HG03571 (cell line): ENCODE results near the gene SDHAF1.

Experiments used
- ATAC-seq: cut with Tn5 transposase; IDR thresholded peaks from one replicate; pipeline ENCODE4 v1.9.1; 2021; ENCODE audit not compliant: unreplicated experiment

Gene SDHAF1

DNA sequence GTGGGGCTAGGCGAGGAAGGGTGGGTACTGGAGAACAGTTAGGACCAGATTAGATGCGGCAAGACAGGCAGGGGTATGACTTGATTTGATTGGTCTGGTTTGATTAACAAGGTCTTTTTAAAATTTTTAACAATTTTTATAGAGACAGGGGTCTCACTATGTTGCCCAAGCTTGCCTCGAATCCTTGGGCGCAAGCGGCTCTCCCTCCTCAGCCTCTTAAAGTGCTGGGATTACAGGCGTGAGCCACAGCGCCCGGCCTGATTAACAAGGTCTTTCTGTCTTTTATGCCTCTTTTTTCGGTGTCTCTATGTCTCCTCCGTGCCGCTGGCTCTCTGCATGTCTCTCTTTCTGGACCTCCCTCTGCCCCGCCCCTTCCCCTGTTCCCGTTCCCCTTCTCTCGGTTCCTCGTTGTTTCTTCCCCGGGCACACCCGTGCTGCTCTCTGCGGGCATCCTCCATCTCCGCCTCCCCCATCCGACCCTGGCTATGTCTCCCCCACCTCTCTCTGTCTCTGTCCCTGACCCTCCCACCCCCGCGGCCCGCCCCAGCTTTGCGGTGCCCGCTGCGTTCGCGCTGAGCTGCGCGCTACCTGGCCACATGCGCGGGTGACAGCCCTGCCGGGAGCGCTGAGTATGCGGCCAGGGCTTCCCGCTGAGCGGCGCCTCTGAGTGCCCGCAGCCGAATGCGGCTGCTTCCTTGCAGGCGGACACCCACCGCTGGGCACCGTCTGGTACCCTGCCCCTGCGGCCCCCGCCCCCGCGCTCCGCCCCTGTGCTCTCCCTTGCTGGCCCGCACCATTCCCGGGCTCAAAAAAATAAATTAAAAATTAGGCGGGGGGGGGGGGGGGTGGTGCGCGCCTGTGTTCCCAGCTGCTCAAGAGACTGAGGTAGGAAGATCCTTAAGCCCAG, 8.1 kb upstream of the SDHAF1 start:
- ATAC-seq: no peak

DNA sequence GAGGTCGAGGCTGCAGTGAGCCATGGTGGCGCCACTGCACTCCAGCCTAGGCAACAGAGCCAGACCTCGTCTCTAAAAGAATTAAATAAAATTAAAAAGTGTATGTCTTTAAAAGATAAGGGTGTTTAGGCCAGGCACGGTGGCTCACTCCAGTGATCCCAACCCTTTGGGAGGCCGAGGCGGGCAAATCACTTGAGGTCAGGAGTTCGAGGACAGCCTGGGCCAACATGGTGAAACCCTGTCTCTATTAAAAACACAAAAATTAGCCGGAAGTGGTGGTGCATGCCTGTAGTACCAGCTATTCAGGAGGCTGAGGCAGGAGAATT, 7.5 kb upstream of the SDHAF1 start:
- no peak for ATAC-seq

DNA sequence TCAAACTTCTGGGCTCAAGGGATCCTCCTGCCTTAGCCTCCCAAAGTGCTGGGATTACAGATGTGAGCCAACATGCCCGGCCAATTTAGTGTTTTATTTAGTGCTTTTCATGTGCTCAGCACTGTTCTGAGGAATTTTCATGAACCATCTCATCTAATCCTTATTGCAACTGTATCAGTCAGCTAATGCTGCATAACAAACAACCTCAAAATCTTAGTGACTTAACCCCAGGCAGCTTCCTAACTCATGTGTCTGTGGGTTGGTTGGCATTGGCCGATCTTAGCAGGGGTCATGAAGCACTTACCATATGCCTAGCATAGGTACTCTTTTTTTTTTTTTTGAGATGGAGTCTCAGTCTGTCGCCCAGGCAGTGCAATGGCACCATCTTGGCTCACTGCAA, 6.2 kb upstream of the SDHAF1 start:
- no peak for ATAC-seq

- ATAC-seq: no peak
Observed at GRCh38 chr19:35990156-35990555, 4.8 kb upstream of the SDHAF1 start.

DNA sequence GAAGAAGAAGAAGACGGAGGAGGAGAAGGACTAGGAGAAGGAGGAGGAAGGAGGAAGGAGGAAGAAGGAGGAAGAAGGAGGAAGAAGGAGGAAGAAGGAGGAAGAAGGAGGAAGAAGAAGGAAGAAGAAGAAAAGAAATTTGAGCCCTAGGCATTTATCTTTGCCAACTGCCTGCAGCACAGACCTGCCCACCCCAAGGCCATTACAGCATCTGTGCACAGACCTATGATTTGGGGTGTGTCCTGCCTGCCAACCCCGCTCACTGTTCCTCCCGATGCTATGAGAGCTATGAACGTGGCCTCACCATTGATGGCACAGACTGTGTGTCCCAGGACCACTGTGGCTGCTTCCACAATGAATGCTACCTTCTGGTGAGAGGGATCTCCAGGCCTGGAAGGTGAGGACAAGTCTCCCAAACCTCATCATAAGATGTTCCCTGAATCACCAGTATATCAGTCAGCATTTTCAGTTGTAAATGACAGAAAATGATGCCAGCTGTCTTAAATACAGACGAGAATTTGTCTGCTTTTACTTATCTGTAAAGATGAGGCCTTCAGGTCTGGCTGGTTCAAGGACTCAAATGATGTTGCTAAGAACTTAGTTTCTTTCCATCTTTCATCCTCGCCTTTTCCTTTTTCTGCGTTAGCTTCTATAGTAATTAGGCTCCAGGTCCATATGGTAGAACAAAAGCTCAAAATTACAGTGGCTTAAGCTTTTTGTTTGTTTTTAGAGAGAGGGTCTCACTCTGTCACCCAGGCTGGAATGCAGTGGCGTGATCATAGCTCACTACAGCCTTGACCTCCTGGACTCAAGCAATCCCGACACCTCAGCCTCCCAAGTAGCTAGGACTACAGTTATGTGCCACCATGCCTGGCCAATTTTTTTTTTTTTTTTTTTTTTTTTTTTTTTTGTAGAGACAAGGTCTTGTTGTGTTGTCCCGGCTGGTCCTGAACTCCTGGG, 3.9 kb upstream of the SDHAF1 start:
- no peak for ATAC-seq

- ATAC-seq: no peak
Observed at GRCh38 chr19:35991731-35992450, 3.1 kb upstream of the SDHAF1 start.

DNA sequence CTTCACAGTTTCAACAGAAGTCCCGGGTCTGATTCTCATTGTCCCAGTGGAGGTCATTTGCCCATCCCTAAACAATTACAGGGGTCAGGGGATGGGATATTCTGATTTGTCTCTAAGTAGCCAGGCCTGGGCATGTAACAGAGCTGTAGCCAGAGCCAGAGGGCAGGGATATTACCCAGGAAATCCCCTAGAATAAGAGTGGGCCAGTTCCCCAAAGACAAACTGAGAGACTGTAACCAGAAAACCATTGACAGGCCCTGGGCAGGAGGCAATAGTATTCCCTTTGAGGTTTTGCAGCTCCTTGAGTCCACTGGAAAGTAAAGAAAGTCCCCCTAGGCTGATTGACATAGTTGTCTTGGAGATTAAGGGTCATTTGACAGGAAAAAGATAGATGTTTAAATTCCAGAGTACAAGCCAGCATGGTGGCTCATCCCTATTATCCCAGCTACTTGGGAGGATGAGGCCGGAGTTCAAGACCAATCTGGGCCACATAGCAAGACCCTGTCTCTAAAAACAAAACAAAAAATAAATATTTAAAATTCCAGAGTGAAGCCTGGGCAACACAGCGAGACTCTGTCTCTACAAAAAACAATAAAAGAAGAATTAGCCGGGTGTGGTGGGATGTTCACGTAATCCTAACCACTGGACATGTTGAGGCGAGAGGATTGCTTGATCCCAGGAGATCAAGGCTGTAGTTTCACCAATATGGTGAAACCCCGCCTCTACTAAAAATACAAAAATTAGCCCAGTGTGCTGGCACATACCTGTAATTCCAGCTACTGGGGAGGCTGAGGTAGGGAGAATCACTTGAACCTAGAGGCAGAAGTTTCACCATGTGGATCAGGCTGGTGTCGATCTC, 1.9 kb upstream of the SDHAF1 start:
- ATAC-seq: no peak

DNA sequence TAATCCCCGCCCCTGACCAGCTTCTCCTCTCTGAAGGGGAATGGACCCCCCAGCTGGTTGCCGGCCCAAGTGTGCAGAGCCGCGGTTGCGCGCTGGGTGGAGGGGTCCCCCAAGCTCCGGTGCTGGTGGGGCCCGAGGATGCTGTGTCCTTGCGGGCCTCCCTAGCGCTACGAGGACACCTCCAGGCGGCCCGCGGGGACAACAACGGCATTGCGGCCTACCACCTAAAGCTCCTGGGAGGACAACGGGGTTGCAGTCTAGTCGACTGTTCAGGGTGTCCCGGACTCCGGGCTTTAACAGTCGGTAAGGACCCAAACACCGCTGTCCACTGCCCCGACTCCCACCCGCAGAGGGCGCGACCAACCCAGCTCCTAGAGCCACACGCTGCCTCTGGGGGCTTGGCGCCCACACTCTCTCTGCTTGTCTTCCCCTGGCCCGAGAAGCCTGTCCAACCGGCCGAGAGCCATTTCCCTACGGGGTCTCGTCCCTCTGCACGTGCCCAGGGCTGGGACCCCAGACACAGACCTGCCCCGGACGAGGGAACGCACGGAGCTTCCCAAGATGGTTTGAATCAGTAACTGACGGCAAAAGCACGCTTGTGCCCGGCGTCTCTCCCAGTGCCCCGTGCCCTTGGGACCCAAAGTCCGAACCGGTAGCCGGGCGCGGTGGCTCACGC, 927 bp upstream of the SDHAF1 start:
- ATAC-seq: no peak

DNA sequence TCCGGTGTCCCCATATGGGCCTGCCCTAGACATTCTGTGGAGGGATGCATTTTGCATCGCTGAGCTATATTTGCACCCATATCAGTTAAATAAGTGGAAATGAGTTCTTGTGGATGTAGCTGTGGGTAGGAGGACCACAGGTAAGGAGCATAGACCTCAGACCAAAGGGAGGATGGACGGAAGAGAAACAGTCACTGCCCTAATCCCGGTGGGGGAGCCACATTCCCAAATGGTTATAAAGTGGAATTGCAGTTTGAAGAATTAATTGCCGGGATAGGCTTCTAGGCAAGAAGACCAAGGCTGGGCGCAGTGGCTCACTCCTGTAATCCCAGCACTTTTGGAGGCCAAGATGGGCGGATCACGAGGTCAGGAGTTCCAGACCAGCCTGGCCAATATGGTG, 1.8 kb downstream of the SDHAF1 start:
- no peak for ATAC-seq

DNA sequence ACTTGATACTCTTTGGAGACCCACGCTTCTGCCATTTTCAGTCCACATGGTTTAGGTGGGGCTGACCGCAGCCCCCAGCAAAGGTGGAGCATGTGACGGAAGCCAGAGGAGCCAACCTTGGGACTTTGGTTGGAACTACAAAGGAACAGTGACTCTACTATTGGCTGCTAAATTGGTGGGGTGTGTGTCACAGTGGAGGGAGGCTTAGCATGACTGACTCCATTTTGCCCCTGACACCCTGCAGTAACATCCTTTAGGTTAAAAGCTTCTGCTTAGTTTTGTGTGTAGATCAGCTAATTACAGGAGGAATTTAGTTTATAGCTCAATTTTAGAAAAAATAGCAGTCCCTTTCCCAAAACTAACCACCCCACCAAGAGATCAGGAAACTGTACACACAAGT, 6.6 kb downstream of the SDHAF1 start:
- no peak for ATAC-seq

DNA sequence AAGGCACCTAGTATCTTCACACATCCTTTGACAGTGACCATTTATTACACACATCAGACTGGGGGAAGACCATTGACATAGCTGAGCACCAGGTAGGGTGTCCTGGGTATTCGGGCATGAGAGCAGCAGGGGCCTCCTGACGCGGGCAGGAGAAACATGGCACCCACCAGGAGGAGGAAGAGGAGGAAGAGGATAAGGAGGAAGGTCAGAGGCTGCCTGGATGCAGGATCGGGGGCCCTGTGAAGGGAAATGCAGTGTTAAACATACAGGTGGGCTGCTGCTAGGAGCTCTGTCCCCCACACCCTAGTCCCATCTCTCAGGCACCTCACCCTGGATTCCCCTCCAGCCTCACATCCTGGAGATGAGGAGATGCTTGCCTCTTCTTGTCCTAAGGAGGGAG, 8.3 kb downstream of the SDHAF1 start:
- ATAC-seq: no peak

DNA sequence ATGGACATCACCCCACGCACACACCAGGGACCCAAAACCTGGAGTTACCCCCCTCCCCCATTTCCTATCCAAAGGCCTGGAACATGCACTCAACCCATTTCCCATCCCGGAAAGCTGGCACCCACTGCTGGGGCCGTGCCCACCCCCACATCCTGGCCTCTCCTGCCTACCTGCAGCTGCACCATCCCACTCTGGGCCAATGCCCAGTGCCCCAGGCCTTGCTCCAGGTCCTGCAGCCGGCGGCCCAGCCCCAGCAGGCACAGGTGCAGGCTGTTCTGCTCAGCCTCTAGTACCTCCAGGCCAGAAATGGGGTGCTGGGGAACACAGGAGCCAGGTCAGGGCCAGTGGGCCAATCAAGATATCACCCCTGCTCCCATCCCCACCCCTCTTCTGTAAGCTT, 12.0 kb downstream of the SDHAF1 start:
- no peak for ATAC-seq

DNA sequence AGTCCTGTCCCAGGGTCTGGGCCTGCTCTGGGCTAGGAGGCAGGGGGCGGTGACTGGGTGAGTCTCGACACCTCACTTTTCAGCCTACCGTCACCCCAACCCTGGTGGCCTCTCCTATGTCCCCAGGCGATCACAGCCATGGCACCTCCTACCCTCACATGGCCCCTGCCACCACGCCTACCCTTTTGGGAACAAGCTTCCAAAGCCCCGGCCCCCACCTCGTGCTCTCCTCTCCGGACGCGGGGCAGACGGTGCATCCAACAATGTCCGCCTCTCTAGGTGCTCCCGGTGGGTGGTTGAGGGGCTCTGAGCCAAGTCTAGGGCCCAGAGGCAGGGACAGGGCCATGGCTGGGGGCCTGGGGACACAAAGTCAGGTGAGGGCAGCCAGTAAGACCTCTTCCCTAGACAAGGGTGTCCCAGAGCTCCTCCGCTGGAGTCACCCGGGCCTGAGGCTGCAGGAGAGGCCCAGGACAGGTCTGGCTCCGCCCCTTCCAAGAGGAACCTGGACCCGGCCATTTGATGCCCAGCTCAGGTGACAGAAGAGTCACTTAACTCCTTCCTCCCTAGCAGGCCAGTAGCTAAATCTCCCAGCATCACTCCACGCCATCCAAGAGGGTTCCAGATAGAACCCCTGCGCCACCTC, 13.5 kb downstream of the SDHAF1 start, which contains the start of gene SYNE4:
SYNE4 (minus strand) TSS at position 478 of the 643 bp plus-strand sequence; CDS start at position 346, 132 bp downstream.
- ATAC-seq: no peak

- ATAC-seq: no peak
Observed at GRCh38 chr19:36009220-36009619, 14.2 kb downstream of the SDHAF1 start.

DNA sequence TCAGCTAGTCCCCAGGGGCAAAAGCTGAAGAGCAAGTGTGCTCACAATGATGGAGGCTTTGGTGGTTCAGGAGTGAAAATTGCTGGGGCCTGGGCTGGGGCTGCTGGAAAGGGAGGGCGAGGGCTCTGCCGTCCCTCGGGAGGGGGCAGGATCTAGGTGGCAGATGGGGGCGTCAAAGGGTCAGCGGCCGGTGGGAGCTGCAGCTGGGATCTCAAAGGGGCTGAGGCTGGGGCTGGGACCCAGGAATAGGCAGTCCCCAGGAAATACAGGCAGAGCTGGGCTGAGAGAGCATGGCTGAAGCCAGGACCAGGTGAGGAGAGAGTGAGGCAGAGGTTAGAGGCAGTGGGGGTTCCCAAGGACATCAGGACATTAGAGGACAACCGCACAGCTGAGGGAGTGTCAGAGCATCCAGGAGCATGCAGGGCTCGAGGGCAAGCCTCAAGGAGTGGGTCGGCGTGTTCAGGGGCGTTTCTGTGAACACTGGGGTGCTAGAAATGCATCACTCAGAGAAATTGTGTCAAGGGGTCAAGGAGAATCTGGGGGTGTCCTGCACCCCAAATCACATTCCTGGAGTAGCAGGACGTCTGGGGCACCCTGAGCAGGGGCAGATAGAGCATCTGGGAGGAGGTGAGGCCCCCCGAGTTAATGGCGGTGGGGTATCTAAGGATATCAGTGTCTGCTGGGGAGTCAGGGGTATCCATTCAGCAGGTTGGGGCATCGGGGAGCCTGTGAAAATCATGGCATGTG, 14.8 kb downstream of the SDHAF1 start:
- ATAC-seq: no peak

DNA sequence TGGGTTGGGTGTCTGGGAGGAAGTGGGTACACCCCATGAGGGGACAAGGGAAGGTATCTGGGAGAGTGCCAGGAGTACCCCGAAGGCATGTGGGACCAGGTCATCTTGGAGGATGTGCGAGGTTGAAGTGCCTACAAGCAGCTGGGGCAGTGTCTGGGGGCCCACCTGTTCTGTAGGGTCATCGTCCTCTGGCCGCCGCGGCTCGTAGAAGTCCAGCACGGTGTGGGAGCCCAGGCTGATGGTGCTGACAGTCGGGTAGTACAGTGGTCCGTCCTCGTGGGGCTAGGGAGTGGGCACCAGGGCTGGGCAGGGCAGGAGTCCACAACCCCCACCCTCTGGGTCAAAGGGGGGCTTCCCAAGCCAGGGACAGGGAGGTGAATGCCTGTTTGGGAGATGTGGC, 15.4 kb downstream of the SDHAF1 start:
- ATAC-seq: no peak

DNA sequence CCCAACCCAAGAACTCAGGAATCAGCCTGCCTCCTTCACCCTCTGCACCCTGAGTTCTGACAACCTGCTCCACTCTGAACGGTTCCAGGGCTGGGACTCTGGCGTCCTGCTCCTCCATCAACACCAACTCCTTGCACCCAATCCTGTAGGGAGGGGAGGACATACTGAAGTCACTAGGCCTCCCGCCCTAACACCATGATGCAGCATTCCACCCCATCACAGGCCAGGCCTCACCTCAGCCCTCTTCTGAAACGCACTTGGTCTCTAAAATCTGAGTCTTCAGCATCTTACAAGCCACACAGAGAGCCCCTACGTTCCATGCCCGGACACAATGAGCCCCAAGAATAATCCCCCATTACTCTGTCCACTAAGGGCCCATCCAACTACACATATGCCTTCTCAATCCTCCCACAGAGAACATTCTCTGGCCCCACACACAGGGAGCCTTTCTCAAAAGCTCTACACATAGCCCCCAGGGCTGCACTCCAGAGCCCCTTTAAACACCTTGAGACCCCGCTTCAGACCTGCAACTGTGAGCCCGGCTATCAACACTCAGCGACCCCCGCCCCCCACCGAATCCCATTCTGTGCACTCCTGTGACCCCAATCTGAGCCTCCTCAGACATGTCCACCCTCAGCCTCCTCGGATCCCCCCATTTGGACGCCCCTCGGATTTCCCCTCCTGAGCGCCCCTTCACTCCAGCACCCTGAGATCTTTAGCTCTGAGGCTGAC, 18.5 kb downstream of the SDHAF1 start:
- ATAC-seq: no peak
